ENCODE measurements around the gene RNF182.

The RNF182 gene

GRCh38 chr6:14002176-14002947 is 77.6 kb downstream of the RNF182 start:
- TF ChIP-seq TCF12 (IDR thresholded peaks at IDR 0.05; ENCODE audit: low read depth) (no peak), CREB1 (IDR thresholded peaks at IDR 0.05; ENCODE audit: low read depth) (no peak), USF1 (IDR thresholded peaks at IDR 0.05) (no peak), EP300 (IDR thresholded peaks at IDR 0.05; ENCODE audit: borderline replicate concordance) (no peak), YY1 (IDR thresholded peaks at IDR 0.05; ENCODE audit: low read depth) (no peak), RAD21 (IDR thresholded peaks at IDR 0.05; ENCODE audit: low read depth) (no peak)

GRCh38 chr6:14004258-14004657 is 79.5 kb downstream of the RNF182 start:
- TF ChIP-seq TCF12 (IDR thresholded peaks at IDR 0.05; ENCODE audit: low read depth), result no peak

GRCh38 chr6:14008809-14009208 is 84.1 kb downstream of the RNF182 start:
- no peak for TF ChIP-seq NFIC (IDR thresholded peaks at IDR 0.05)
- TF ChIP-seq TCF12 (IDR thresholded peaks at IDR 0.05; ENCODE audit: low read depth), result no peak
- TF ChIP-seq MAX (IDR thresholded peaks at IDR 0.05), result no peak
- no peak for TF ChIP-seq EP300 (IDR thresholded peaks at IDR 0.05; ENCODE audit: borderline replicate concordance)
- TF ChIP-seq TAF1 (IDR thresholded peaks at IDR 0.05; ENCODE audit: low read depth), result no peak
- no peak for TF ChIP-seq FOXM1 (IDR thresholded peaks at IDR 0.05; ENCODE audit: borderline replicate concordance, low read depth)

GRCh38 chr6:14009431-14009830 is 84.7 kb downstream of the RNF182 start:
- no peak for TF ChIP-seq TAF1 (IDR thresholded peaks at IDR 0.05; ENCODE audit: low read depth)
- TF ChIP-seq CEBPB (IDR thresholded peaks at IDR 0.05), result no peak
- TF ChIP-seq CREB1 (IDR thresholded peaks at IDR 0.05; ENCODE audit: low read depth), result no peak
- TF ChIP-seq USF1 (IDR thresholded peaks at IDR 0.05), result no peak
- no peak for TF ChIP-seq MAX (IDR thresholded peaks at IDR 0.05)
- no peak for TF ChIP-seq YY1 (IDR thresholded peaks at IDR 0.05; ENCODE audit: low read depth)
- no peak for TF ChIP-seq EP300 (IDR thresholded peaks at IDR 0.05; ENCODE audit: borderline replicate concordance)
- no peak for TF ChIP-seq EGR1 (IDR thresholded peaks at IDR 0.05)
- no peak for TF ChIP-seq TCF12 (IDR thresholded peaks at IDR 0.05; ENCODE audit: low read depth)

GRCh38 chr6:14010275-14010674 is 85.5 kb downstream of the RNF182 start:
- TF ChIP-seq ZBTB7A (IDR thresholded peaks at IDR 0.05; ENCODE audit: low read depth) (no peak), FOXM1 (IDR thresholded peaks at IDR 0.05; ENCODE audit: borderline replicate concordance, low read depth) (no peak)

- no peak for TF ChIP-seq NFIC (IDR thresholded peaks at IDR 0.05)
- TF ChIP-seq ZBTB7A (IDR thresholded peaks at IDR 0.05; ENCODE audit: low read depth), result no peak
- TF ChIP-seq TAF1 (IDR thresholded peaks at IDR 0.05; ENCODE audit: low read depth), result no peak
- no peak for TF ChIP-seq USF1 (IDR thresholded peaks at IDR 0.05)
- TF ChIP-seq EP300 (IDR thresholded peaks at IDR 0.05; ENCODE audit: borderline replicate concordance), result no peak
- TF ChIP-seq RAD21 (IDR thresholded peaks at IDR 0.05; ENCODE audit: low read depth), result no peak
- no peak for TF ChIP-seq CREB1 (IDR thresholded peaks at IDR 0.05; ENCODE audit: low read depth)
- TF ChIP-seq EGR1 (IDR thresholded peaks at IDR 0.05), result no peak
- TF ChIP-seq MAX (IDR thresholded peaks at IDR 0.05), result no peak
- no peak for TF ChIP-seq FOXM1 (IDR thresholded peaks at IDR 0.05; ENCODE audit: borderline replicate concordance, low read depth)
- no peak for TF ChIP-seq TEAD4 (IDR thresholded peaks at IDR 0.05)
- no peak for TF ChIP-seq REST (IDR thresholded peaks at IDR 0.05; ENCODE audit: low read depth)
- TF ChIP-seq TCF12 (IDR thresholded peaks at IDR 0.05; ENCODE audit: low read depth), result no peak
These were observed 87.7 kb downstream of the RNF182 start for GRCh38 chr6:14012313-14013030.

- TF ChIP-seq YY1 (IDR thresholded peaks at IDR 0.05; ENCODE audit: low read depth), result no peak
- TF ChIP-seq MAX (IDR thresholded peaks at IDR 0.05), result no peak
- no peak for TF ChIP-seq CEBPB (IDR thresholded peaks at IDR 0.05)
- no peak for TF ChIP-seq CREB1 (IDR thresholded peaks at IDR 0.05; ENCODE audit: low read depth)
- TF ChIP-seq EP300 (IDR thresholded peaks at IDR 0.05; ENCODE audit: borderline replicate concordance), result no peak
- no peak for TF ChIP-seq REST (IDR thresholded peaks at IDR 0.05; ENCODE audit: low read depth)
- TF ChIP-seq EGR1 (IDR thresholded peaks at IDR 0.05), result no peak
- TF ChIP-seq NFIC (IDR thresholded peaks at IDR 0.05), result no peak
- TF ChIP-seq TEAD4 (IDR thresholded peaks at IDR 0.05), result no peak
- no peak for TF ChIP-seq ZBTB7A (IDR thresholded peaks at IDR 0.05; ENCODE audit: low read depth)
- no peak for TF ChIP-seq TAF1 (IDR thresholded peaks at IDR 0.05; ENCODE audit: low read depth)
- no peak for TF ChIP-seq TCF12 (IDR thresholded peaks at IDR 0.05; ENCODE audit: low read depth)
- TF ChIP-seq FOXM1 (IDR thresholded peaks at IDR 0.05; ENCODE audit: borderline replicate concordance, low read depth), result no peak
- TF ChIP-seq USF1 (IDR thresholded peaks at IDR 0.05), result no peak
- no peak for TF ChIP-seq RAD21 (IDR thresholded peaks at IDR 0.05; ENCODE audit: low read depth)
These were observed 91.2 kb downstream of the RNF182 start for GRCh38 chr6:14015964-14016363.
